HG02981 (cell line): ENCODE measurements around the gene TERB2.
"Not testable (repeated sequence)": the region's sequence is repeated elsewhere in the genome, so short reads cannot be mapped to it uniquely, and the experiment has no call there.

Experiments
- ATAC-seq: cut with Tn5 transposase; IDR thresholded peaks from one replicate; pipeline ENCODE4 v1.9.1; 2021; ENCODE audit warnings: mild to moderate bottlenecking, moderate library complexity; ENCODE audit not compliant: unreplicated experiment

TERB2 gene

GRCh38 chr15:45001180-45001579 is 44.7 kb downstream of the TERB2 start:
- ATAC-seq = not testable (repeated sequence)

GRCh38 chr15:45003731-45004410 is 47.4 kb downstream of the TERB2 start:
- not testable (repeated sequence) for ATAC-seq

- ATAC-seq = not testable (repeated sequence)
These were observed 48.2 kb downstream of the TERB2 start for GRCh38 chr15:45004590-45005175.

GRCh38 chr15:45009046-45009445 is 52.6 kb downstream of the TERB2 start:
- ATAC-seq = no peak

- ATAC-seq = not testable (repeated sequence)
These were observed 58.6 kb downstream of the TERB2 start for GRCh38 chr15:45015114-45015513.

DNA sequence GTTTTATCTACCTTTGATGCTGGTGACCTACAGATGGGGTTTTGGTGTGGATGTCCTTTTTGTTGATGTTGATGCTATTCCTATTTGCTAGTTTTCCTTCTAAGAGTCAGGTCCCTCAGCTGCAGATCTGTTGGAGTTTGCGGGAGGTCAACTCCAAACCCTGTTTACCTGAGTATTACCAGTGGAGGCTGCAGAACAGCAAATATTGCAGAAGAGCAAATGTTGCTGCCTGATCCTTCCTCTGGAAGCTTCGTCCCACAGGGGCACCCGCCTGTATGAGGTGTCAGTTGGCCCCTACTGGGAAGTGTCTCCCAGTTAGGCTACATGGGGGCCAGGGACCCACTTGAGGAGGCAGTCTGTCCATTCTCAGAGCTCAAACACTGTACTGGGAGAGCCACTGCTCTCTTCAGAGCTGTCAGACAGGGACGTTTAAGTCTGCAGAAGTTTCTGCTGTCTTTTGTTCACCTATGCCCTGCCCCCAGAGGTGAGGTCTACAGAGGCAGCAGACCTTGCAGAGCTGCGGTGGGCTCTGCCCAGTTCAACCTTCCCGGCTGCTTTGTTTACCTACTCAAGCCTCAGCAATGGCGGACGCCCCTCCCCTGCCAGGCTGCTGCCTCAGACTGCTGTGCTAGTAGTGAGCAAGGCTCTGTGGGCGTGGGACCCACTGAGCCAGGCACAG is 63.9 kb downstream of the TERB2 start:
- not testable (repeated sequence) for ATAC-seq

- not testable (repeated sequence) for ATAC-seq
These were observed 64.4 kb downstream of the TERB2 start for GRCh38 chr15:45020901-45021259.

GRCh38 chr15:45021348-45021747 is 64.9 kb downstream of the TERB2 start:
- no peak for ATAC-seq

DNA sequence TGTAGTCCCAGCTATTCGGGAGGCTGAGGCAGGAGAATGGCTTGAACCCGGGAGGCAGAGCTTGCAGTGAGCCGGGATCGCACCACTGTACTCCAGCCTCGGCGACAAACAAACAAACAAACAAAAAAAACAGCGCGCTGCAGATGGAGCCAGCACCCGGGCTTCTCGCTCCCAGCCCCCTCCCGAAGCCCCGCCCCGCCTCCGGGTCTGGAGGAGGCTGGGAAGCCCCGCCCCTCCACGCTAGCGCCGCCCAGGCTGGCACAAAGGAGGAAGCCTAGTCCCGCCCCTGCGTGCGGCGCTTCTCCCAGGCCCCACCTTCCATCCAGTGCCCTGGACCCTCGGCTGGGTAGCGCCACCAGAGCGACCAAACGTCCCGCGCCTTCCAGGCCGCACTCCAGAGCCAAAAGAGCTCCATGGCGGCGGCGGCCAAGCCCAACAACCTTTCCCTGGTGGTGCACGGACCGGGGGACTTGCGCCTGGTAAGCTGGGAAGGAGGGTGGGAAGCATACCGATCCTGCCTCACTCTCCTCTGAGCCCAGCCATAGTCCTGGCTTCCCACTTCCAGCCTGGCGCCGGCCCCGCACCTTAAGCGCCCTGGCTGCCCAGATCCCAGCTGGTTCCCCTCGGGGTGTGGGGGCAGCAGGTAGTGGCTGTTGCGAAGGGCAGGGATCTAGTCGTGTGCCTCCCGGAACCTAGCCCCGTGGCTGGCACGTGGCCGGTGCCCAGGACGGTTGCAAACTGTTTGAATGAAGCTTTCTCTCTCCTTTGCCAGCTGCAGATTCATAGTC is 66.6 kb downstream of the TERB2 start, which contains the start of gene SORD:
TSS of gene SORD (plus strand) at position 325 of the 788 bp plus-strand sequence. CDS start at position 414, 89 bp downstream.
- ATAC-seq = peak; percentile 97

GRCh38 chr15:45023659-45024225 is 67.3 kb downstream of the TERB2 start:
- ATAC-seq = no peak

GRCh38 chr15:45024649-45025048 is 68.2 kb downstream of the TERB2 start:
- ATAC-seq = not testable (repeated sequence)

DNA sequence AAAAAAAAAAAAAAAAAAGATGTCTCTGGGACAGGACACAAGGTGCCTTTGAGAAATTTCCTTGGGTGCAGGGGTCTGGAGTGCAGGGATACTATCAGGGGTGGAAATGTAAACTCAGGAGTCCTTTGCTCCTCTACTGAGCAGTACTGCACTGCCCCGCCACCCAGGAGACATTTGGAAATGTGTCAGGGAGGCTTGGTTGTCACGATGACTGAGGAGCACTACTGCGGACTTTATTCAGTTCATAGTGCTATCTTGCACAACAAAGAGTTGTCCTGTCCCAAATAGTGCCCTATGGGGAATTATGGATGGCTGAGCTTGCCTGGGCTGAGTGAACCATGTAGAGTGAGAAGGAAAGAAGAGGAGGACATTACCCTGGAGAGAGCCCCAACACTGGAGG is 69.1 kb downstream of the TERB2 start:
- ATAC-seq = not testable (repeated sequence)

- ATAC-seq = no peak
These were observed 70.2 kb downstream of the TERB2 start for GRCh38 chr15:45026651-45027190.

- ATAC-seq = no peak
These were observed 70.7 kb downstream of the TERB2 start for GRCh38 chr15:45027220-45027619.
